HepG2 (cell line): ENCODE results near the gene DHX16. TPM values are rescaled to one million over a fixed set of nuclear protein-coding genes. Genes with fewer than 3 reads are reported as not detected.

Experiments used
- AGO2 ChIP-seq: fragments of 200-400 bp; formaldehyde crosslinking; optimal IDR thresholded peaks from 2 replicates; pipeline ENCODE3; 2017; ENCODE audit warnings: mild to moderate bottlenecking, low read depth, low read length, moderate library complexity
- FOXP1 ChIP-seq, 2 experiments: fragments of 450-650 bp in 1 of 2; IDR thresholded peaks; 2 replicates each; pipeline ENCODE4 v1.6.1; 2017 to 2018; ENCODE audit warnings: antibody characterized with exemption in 1 of 2
- HNRNPL ChIP-seq: fragments of 200-400 bp; formaldehyde crosslinking; IDR thresholded peaks from 2 replicates; pipeline ENCODE4 v1.6.1; 2017; ENCODE audit warnings: mild to moderate bottlenecking, low read depth, low read length
- PHF21A ChIP-seq: sonication (generic); formaldehyde crosslinking; IDR thresholded peaks from 2 replicates; pipeline ENCODE4 v1.5.0; 2020; ENCODE audit warnings: mild to moderate bottlenecking, missing genetic modification reagents
- PREB ChIP-seq: sonication (generic); formaldehyde crosslinking; IDR thresholded peaks from 2 replicates; pipeline ENCODE4 v1.4.0; 2020; ENCODE audit warnings: missing genetic modification reagents
- ZBTB2 ChIP-seq: sonication (generic); formaldehyde crosslinking; IDR thresholded peaks from 2 replicates; pipeline ENCODE4 v1.8.0; 2022; ENCODE audit warnings: low read depth, missing genetic modification reagents
- ZNF276 ChIP-seq: sonication (generic); formaldehyde crosslinking; IDR thresholded peaks from 2 replicates; pipeline ENCODE4 v1.4.0; 2020; ENCODE audit warnings: mild to moderate bottlenecking, low read depth, missing genetic modification reagents
- ZNF687 ChIP-seq: sonication (generic); formaldehyde crosslinking; IDR thresholded peaks from 2 replicates; pipeline ENCODE4 v1.5.1; 2020; ENCODE audit warnings: mild to moderate bottlenecking, missing genetic modification reagents, moderate library complexity
- ZNF740 ChIP-seq: sonication (generic); formaldehyde crosslinking; IDR thresholded peaks from 2 replicates; pipeline ENCODE4 v1.4.0; 2020; ENCODE audit warnings: missing genetic modification reagents
- polyA plus RNA-seq, 8 experiments: library from polyadenylated mRNA; depleted of rRNA in 3 of 8; stranded (reverse) in 7 of 8; unstranded in 1 of 8; fragments of >200 nt; fragmentation: Illumina TruSeq in 4 of 8; extraction: Trizol in 4 of 8; gene quantifications; 2 replicates each; pipeline versions ENCODE4 v1.2.1 to v1.2.3, GENCODE V29; 2011 to 2016; ENCODE audit warnings: low read depth in 4 of 8, missing spikeins in 1 of 8, mixed read lengths in 1 of 8; ENCODE audit not compliant: insufficient read depth in 1 of 8
- total RNA-seq, 5 experiments: library from RNA; depleted of rRNA; stranded (reverse); fragments of >200 nt; fragmentation: Illumina TruSeq; extraction: Trizol; gene quantifications; 2 replicates each; pipeline ENCODE4 v1.2.3, GENCODE V29; 2016; ENCODE audit warnings: low read depth in 1 of 5

DHX16 gene
- total and polyA plus RNA-seq, 2 of the 13 experiments (the other 11 are each of a cell fraction or from before 2014, with no cell fraction given), result 57.0 to 58.5 TPM

GRCh38 chr6:30720738-30721197 is 48.0 kb upstream of the DHX16 start (continued):
- peak; percentile 61; the same call in 1 of the 2 replicates for TF ChIP-seq HNRNPL
- TF ChIP-seq FOXP1 (IDR thresholded peaks at IDR 0.05), result no peak
- TF ChIP-seq FOXP1 (CRISPR knock-in tag; IDR thresholded peaks at IDR 0.05), result no peak
- no peak for TF ChIP-seq ZNF740 (CRISPR knock-in tag)
- TF ChIP-seq ZBTB2 (CRISPR knock-in tag), result 0 out of 2 replicates have a peak, but pooled peaks have one; percentile 31
- no peak for TF ChIP-seq ZNF276
- no peak for TF ChIP-seq ZNF687 (CRISPR knock-in tag)
- no peak for TF ChIP-seq PREB
- peak; percentile 57 for TF ChIP-seq PHF21A
- TF ChIP-seq AGO2, result peak; percentile 50
